GM19240 (cell line): Measurements from ENCODE around the gene CCDC188.
A peak's percentile ranks its signal among the peaks of the same experiment; 100 is the strongest.

Experiments
- DNase-seq: peaks from one replicate; pipeline ENCODE4 v3.0.0; 2011; ENCODE audit warnings: low spot score; ENCODE audit not compliant: insufficient read length

Gene CCDC188

GRCh38 chr22:20135265-20135664, 15.6 kb downstream of the CCDC188 start:
- no peak for DNase-seq

GRCh38 chr22:20133930-20134549, 16.8 kb downstream of the CCDC188 start:
- DNase-seq = no peak

DNA sequence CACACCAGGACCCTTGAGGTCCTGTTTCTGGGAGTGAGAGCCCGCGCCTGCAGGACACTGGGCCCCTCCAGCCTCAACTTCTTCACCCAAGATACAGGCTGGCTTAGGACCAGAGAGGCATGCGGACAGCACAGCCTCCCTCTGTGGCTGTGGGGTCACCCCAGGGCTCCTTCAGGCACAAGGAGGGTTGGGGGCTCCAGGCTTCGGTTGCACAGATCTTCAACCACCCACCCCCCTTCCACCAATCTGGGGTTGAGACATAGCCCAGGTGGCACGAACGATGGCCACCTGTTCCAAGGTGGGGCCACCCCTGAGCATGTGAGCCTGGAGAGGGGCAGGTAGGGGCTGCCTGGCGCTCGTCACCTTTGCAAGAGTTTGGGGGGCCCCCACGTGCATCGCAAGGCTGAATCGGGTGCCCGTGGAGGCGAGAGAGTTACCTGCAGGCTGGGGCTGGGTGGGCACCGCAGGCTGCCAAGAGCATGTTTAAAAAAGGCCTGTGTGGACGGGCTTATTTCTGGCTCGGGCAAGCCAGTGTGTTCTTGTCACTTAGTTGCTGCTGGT, 18.1 kb downstream of the CCDC188 start:
- no peak for DNase-seq

DNA sequence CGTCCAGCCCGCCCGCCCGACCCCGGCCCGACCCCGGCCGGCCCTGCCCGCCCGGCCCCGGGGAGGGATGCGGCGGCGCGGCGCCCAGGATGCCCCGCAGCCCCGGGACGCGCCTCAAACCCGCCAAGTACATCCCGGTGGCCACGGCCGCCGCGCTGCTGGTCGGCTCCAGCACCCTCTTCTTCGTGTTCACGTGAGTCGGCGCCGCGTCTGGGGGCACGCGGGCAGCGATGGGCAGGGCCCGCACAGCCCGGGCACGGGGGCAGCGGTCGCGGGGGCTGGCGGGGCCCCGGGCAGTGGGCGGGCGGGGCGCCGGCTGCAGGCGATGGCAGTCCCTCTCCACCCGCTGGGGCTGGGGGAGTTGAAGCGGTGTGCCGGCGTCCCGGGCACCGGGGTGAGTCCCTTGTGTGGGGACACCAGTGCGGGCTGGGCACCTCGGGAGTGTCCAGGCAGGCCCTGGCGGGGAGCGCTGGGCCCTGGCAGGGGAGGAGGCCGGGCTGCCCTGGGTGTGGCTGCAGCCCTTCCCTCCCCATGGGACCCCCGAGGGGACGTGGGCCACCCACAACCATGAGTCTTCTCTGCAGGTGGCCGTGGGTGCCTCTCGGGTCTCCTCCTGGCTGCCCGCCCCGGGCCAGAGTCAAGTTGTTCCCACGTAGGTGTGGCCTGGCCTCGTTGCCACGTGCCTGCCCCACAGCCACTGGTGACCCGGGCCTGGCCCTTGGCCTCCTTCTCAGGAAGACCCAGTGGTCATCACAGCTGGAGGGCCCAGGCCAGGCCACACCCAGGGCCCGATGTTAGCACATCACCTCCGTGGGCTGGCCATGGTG, 18.8 kb downstream of the CCDC188 start:
- DNase-seq = no peak

DNA sequence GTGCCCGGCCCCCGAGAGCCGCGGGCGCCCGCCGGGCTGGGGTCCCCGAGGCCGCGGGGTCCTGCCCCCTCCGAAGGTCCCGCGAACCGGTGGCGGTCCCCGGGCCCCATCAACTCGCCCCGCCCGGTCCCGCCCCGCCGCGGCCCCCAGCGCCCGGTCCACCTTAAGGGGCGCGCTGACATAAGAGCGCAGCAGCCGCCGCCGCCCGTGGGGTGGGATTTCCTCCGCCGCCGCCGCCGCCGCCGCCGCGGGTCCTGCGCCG, 19.3 kb downstream of the CCDC188 start, which contains the start of gene ZDHHC8:
TSS of gene ZDHHC8 (plus strand) at position 208 of the 262 bp plus-strand sequence. CDS start 144 bp downstream, outside the sequence.
- DNase-seq = no peak

DNA sequence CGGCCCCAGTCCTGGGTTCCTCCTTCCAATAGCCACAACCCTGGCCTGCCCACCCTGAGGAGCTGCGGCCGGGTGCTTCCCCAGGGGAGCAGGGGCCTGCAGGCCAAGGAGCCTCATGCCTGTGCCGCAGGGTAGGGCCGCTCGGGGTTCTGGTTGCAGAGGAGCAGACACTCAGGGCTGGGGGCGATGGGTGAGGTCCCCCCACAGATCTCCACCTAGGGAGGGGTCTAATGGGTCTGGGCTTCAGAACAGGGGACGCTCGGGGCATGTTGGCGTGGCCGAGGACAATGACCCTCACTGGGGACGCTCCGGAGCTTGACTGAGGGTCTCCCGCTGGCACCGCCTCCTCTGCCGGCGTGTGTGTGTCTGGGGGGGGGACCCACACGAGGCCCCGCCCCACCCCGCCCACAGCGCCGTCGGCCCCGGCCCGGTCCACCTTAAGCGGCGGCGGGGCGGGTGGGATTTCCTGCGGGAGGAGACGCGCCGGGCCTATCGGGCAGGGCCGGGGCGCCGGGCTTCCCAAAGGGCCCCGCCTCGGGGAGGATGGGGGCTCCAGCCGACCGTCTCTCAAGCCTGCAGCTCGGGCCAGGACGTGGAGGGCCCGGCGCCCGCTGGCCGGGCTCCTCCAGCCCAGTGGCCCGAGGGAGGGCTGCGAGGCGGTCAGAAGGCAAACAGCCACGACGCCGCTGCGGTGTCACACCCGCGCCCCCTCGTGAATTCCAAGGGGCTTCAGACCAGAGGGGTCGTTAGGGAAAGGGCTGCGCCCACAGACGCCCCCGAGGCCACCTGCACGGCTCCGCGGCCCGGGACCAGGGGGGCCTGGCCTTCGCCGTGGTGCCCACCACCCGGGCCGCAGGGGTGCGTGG, 19.9 kb downstream of the CCDC188 start:
- DNase-seq = peak; percentile 86

DNA sequence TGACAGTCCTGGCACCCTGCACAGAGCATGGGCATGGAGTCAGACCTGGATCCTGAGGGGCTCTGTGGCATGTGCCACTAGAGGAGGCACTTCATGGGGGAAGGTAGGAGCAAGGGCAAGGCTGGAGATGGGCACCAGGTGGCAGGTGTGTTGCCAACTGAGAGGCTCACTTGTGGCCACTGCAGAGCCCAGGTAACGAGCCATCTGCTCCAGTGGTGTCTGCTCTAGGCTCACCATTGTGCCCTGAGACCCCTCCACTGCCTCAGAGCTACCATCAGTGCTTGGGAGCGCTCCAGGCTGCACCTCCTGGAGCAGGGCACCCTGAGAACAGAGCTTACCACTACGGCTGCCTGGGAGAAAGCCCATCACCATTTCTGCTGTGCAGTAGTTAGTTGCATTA, 20.5 kb downstream of the CCDC188 start:
- no peak for DNase-seq

- DNase-seq = no peak
Measured at GRCh38 chr22:20129747-20130014, 21.2 kb downstream of the CCDC188 start.

DNA sequence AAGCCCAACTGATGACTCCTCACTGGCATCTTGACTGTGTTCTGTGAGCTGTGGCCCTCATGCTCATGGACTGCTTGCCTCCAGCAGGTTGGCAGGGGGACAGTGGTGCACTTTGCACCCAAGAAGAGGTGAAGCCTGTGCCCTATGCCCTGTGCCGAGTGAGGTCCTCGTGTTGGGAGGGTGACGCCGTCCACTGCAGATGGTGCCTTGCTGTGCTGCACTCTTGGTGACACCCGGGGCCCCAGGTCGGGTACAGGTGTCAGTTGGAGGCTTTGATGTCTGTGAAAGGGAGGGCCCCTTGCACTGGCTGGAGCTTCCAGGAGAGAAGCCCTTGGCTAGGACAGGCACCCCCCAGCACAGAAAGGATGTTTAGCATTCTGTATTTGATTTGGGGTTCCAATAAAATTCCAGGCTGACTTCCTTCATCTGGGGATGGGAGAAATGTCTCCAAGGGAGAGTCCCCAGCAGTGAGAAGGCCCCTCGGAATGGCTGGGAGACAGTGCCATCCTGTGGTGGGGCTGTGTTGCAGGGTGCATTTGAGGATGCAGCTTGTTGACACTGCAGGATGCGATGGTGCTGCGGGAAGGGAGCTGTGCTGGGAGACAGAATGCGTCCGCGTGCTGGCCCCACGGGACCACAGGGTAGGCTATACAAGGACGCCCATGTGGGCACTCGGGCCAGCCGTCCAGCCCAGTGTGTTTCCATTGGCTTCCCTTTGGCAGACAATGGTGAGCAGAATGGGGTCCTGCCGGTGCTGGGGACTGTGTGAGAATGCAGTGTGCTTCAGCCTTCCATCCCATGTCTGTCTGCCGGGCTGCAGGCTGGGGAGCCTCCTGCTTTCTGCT, 21.7 kb downstream of the CCDC188 start:
- DNase-seq = no peak

GRCh38 chr22:20128619-20128901, 22.3 kb downstream of the CCDC188 start:
- no peak for DNase-seq

DNA sequence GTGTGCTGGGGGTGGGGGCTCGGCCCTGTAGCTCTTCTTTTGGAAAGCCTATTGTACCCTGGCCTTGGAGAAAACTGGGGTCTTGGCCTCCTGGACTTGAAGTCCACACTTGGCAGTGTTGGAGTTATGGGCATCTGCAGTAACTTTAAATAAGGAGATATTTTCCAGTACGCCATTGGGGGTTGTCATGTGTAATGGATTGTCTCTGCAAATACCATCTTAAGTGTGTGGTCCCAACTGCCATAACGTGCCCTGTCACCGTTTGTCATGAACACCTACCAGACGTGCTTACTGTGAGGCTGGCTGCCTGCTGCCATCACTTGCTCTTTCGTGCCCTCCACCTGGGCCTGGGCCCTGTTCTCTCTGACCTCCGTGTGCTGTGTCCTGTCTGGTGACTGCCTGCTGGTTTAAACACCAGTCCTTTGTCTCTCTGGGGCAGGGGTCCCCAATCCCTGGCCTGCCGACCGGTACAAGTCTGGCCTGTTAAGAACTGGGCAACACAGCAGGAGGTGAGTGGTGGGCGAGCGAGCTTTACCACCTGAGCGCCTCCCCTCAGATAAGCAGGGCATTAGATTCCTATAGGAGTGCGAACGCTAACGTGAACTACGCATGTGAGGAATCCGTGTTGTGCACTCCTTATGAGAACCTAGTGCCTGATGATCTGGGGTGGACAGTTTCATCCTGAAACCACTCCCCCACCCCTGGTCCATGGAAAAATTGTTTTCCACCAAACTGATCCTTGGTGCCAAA, 22.8 kb downstream of the CCDC188 start:
- DNase-seq = no peak

DNA sequence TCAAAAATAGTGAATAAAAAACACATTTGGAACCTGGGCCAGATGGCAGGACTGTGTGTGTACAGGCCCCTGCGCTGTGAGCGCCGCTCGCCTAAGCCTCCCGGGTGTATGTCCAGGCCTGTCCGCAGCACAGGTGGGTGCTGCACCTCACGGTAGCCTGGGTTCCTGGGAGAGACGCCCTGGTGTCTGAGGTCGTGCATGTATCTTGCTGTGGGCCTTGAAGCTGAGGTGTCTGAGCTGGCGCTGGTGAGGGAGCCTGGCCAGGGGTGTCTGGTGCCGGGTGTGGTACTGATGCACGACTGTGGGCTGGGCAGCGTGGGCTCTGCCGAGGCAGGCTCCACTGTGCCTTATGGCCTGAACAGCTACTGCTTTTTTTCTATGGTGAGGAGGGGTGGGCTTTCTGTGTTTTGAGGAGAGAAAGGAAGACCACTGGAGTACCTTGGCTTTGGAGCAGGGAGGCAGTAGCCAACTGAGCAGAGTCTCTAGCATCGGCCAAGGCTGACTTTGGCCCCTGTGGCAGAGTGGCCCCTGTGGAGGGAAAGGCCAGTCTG, 23.5 kb downstream of the CCDC188 start:
- DNase-seq = no peak

DNA sequence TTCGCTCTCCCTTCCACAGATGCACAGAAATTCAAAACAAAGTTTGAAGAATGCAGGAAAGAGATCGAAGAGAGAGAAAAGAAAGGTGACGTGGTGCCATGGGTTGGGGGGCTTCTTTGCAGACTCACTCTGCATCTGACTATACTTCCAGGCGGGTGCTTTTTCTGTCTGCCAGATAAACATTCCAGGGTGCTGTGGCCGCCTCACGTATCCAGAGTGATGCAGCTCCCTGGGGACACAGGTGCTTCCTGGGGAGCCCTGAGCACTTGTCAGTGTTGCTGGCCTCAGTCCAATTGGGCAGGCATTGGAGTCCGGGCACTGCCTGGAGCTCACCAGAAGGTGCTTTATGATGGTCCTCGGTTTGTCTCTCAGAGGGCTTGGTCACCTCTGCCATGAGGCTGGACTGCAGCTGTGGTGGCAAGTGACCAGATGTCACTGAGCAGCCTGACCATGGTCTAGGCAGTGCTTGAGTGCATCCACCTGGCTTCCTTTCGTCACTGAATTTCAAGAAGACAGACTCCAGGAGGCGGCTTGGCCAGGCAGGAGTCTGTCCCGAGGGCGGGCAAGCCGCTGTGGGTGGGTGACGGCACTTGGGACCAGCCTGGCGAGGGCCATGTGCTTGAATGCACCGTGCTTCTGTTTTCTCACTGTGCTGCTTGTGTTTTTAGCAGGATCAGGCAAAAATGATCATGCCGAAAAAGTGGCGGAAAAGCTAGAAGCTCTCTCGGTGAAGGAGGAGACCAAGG, 24.4 kb downstream of the CCDC188 start:
- no peak for DNase-seq

DNA sequence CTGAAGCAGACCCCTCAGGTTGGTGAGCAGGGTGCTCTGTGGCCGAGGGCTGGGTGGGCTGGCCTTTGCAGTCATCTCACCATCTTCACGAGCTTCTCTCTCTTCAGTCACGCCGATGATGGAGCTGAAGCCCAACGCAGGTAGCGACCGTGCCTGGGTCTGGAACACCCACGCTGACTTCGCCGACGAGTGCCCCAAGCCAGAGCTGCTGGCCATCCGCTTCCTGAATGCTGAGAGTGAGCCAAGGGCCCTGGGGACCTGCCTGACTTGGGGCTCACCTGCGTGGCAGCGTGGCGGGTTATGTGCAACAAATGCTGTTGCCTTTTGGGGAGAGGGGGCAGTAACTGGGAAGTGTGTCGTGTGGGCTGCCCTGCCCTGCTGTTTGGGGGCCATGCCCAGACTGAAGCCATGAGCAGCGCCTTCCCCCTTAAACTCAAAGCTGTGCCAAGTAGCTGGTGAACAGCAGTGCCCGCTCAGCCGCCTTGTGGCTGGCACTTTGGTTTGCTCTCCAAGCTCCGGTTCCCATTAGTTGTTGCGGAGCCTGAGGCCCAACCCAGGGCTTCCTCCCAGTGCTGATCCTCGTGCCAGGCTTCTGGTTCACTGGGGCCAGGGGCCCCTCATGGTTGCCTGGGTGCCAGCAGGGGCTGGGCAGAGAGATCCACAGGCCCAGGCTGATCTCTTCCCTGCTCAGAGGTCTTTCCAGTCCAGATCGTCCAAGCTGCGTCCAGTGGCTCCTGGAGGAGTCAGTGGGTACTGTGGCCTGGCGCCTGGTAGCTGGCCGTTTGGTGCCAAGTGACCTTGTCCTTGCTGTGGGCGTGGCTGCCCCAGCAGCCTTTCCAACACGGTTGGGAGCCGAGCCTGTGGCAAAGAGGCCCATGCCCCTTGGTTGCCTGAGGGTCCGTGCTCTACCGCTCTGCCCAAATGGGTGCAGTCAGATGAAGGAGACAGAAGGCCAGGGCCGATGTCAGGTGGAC, 25.4 kb downstream of the CCDC188 start:
- no peak for DNase-seq

GRCh38 chr22:20124083-20124787, 26.6 kb downstream of the CCDC188 start:
- DNase-seq = no peak

GRCh38 chr22:20123366-20124082, 27.3 kb downstream of the CCDC188 start:
- no peak for DNase-seq

DNA sequence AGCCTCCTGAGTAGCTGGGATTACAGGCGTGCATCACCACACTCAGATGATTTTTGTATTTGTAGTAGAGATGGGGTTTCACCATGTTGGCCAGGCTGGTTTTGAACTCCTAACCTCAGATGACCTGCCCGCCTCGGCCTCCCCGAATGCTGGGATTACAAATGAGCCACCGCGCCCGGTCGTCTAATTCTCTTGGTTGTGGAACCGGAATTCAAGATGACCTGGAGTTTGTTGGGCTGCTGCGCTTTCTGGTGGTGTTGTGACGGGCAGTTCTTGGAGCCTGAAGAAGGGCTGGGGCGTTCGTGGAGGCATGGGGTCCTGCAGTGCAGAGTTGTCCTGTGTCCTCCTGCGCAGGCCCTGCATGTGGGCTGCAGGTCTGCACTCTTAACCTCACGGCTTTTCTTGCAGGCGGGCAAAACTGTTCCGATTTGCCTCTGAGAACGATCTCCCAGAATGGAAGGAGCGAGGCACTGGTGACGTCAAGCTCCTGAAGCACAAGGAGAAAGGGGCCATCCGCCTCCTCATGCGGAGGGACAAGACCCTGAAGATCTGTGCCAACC, 28.9 kb downstream of the CCDC188 start:
- DNase-seq = no peak
